SU-DHL-6 (cell line): Measurements from ENCODE around the gene ARAP1.

Experiments used
- H2AFZ ChIP-seq: fragments of 200-600 bp; sonication (generic); 2 replicates; pipeline ENCODE4 v1.6.1; 2014; ENCODE audit warnings: low read depth, mild to moderate bottlenecking, moderate library complexity, mixed read lengths, antibody characterized with exemption, low read length; ENCODE audit not compliant: severe bottlenecking
- H3F3A ChIP-seq: fragments of 200-600 bp; shearing (Covaris generic); 2 replicates; pipeline ENCODE4 v1.6.0; 2016; ENCODE audit warnings: antibody characterized with exemption, mild to moderate bottlenecking; ENCODE audit not compliant: insufficient read depth
- H3K27ac ChIP-seq: fragments of 200-600 bp; sonication (generic); 2 replicates; pipeline ENCODE4 v1.5.1; 2016; ENCODE audit warnings: low read depth, mild to moderate bottlenecking, low read length, moderate library complexity, mixed read lengths
- H3K27me3 ChIP-seq: fragments of 200-600 bp; sonication (generic), shearing (Covaris generic); 2 replicates; pipeline ENCODE4 v1.6.0; 2014; ENCODE audit warnings: mild to moderate bottlenecking, low read length
- H3K36me3 ChIP-seq: fragments of 200-600 bp; sonication (generic); 2 replicates; pipeline ENCODE4 v1.6.1; 2014; ENCODE audit warnings: mild to moderate bottlenecking, low read length, mixed read lengths
- H3K4me2 ChIP-seq: fragments of 300-600, 200-600 bp; shearing (Covaris generic), sonication (generic); 2 replicates; pipeline ENCODE4 v1.6.0; 2014; ENCODE audit warnings: low read length, low read depth, mild to moderate bottlenecking; ENCODE audit not compliant: poor library complexity, severe bottlenecking
- H3K4me3 ChIP-seq: fragments of 200-600 bp; sonication (generic); 2 replicates; pipeline ENCODE4 v1.5.1; 2014; ENCODE audit warnings: antibody characterized with exemption, low read length, mild to moderate bottlenecking, mixed read lengths; ENCODE audit not compliant: insufficient read depth, poor library complexity, severe bottlenecking
- H3K79me2 ChIP-seq: fragments of 200-600 bp; sonication (generic); 2 replicates; pipeline ENCODE4 v1.6.1; 2014; ENCODE audit warnings: mild to moderate bottlenecking, low read length, moderate library complexity; ENCODE audit not compliant: insufficient read depth
- H3K9ac ChIP-seq: fragments of 200-600 bp; sonication (generic); 2 replicates; pipeline ENCODE4 v1.7.0; 2014; ENCODE audit warnings: mild to moderate bottlenecking, low read length
- H3K9me2 ChIP-seq: fragments of 200-600 bp; sonication (generic); replicated peaks from 2 replicates; pipeline ENCODE4 v1.6.1; 2014; ENCODE audit warnings: low read length; ENCODE audit not compliant: insufficient read depth
- H3K9me3 ChIP-seq: fragments of 200-600 bp; sonication (generic); 2 replicates; pipeline ENCODE4 v1.6.1; 2014; ENCODE audit warnings: low read length, mixed read lengths; ENCODE audit not compliant: insufficient read depth
- H4K20me1 ChIP-seq: fragments of 200-600 bp; sonication (generic); 2 replicates; pipeline ENCODE4 v1.6.1; 2014; ENCODE audit warnings: low read depth, mild to moderate bottlenecking, antibody characterized with exemption, low read length, moderate library complexity, mixed read lengths
- EZH2phosphoT487 ChIP-seq: fragments of 200-600 bp; sonication (generic), shearing (Covaris generic); conservative IDR thresholded peaks from 2 replicates; pipeline ENCODE4 v1.6.1; 2018; ENCODE audit warnings: mild to moderate bottlenecking, antibody characterized with exemption, low read length, moderate library complexity, mixed read lengths
- TF ChIP-seq, protein P1 (sequence below): fragments of 200-600 bp; sonication (generic); IDR thresholded peaks from one replicate; pipeline ENCODE4 v1.5.1; 2017; ENCODE audit warnings: antibody characterized with exemption, mild to moderate bottlenecking, low read length, moderate library complexity; ENCODE audit not compliant: insufficient read depth, poor library complexity, severe bottlenecking

Gene ARAP1

DNA sequence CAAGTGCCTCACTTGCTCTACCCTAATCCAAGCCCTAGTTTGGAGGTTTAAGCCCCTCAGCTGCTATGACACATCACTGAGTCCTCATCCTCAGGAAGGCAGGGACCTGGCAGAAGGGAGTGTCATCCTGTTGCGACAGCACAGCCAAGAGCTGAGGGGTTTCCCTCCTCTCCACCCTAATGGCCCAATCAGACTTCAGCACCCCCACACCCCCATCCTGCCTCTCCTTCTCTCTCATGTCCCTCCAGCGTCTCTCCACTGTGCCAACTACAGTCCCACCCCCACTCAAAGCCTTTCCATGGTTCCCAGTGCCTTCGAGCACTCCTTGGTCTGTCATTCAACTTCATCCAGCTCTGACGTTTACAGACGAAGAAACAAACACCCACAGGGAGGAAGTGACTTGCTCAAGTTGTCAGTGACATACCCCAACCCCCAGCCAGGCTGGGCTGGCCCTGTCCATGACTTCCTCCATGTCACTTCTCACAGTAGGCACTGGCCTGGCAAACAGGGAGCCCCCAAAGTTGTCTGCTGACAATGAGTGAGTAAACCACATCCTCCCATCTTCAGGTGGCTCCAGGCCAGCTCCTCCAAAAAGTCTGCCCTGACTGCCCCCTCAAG is 15.6 kb downstream of the ARAP1 start:
- Histone ChIP-seq H3K4me3 (no peak overlapping the region), H2AFZ (no peak overlapping the region), H3K79me2 (no peaks in the 10 kb centered on the region), H3F3A (peaks cover 6% of the 10 kb centered on the region; the same call in 1 of the 2 replicates), H3K36me3 (no peaks in the 10 kb centered on the region), H3K9me3 (no peaks in the 10 kb centered on the region), H3K27ac (no peak overlapping the region), H3K9ac (no peak overlapping the region), H3K27me3 (no peaks in the 10 kb centered on the region), H3K9me2 (no peaks in the 10 kb centered on the region), H3K4me2 (no peak overlapping the region), H4K20me1 (no peaks in the 10 kb centered on the region)
- TF ChIP-seq, protein P1, sequence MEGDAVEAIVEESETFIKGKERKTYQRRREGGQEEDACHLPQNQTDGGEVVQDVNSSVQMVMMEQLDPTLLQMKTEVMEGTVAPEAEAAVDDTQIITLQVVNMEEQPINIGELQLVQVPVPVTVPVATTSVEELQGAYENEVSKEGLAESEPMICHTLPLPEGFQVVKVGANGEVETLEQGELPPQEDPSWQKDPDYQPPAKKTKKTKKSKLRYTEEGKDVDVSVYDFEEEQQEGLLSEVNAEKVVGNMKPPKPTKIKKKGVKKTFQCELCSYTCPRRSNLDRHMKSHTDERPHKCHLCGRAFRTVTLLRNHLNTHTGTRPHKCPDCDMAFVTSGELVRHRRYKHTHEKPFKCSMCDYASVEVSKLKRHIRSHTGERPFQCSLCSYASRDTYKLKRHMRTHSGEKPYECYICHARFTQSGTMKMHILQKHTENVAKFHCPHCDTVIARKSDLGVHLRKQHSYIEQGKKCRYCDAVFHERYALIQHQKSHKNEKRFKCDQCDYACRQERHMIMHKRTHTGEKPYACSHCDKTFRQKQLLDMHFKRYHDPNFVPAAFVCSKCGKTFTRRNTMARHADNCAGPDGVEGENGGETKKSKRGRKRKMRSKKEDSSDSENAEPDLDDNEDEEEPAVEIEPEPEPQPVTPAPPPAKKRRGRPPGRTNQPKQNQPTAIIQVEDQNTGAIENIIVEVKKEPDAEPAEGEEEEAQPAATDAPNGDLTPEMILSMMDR = no peak
- TF ChIP-seq EZH2phosphoT487 = no peak

DNA sequence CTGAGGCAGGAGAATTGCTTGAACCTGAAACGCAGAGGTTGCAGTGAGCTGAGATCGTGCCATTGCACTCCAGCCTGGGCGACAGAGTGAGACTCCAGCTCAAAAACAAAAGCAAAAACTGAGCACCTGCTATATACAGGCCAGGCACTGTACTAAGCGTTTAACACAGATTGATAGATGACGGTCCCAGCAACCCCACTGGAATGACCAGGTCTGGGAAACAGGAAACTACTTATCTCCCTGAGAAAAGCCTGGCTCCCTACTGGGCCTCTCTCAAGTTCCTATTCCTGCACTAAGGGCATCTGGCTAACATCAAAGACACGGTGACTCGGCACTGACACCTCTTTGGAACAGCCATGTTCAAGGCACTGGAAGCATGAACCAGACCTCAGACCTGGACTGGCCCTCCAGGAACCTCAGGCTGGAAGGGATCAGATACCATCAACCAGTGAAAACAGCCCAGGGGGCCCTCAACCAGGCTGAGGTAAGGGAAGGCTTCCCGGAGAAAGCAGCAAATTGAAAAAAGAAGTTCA is 16.6 kb downstream of the ARAP1 start:
- Histone ChIP-seq H3K36me3 (no peaks in the 10 kb centered on the region), H3K27ac (no peak overlapping the region), H3K79me2 (no peaks in the 10 kb centered on the region), H3K4me2 (no peak overlapping the region), H3F3A (peaks cover 5% of the 10 kb centered on the region; the same call in 1 of the 2 replicates), H3K27me3 (no peaks in the 10 kb centered on the region), H4K20me1 (no peaks in the 10 kb centered on the region), H3K9me2 (no peaks in the 10 kb centered on the region), H3K9me3 (no peaks in the 10 kb centered on the region), H3K9ac (no peak overlapping the region), H2AFZ (no peak overlapping the region), H3K4me3 (no peak overlapping the region)
- TF ChIP-seq, protein P1 = no peak
- no peak for TF ChIP-seq EZH2phosphoT487

DNA sequence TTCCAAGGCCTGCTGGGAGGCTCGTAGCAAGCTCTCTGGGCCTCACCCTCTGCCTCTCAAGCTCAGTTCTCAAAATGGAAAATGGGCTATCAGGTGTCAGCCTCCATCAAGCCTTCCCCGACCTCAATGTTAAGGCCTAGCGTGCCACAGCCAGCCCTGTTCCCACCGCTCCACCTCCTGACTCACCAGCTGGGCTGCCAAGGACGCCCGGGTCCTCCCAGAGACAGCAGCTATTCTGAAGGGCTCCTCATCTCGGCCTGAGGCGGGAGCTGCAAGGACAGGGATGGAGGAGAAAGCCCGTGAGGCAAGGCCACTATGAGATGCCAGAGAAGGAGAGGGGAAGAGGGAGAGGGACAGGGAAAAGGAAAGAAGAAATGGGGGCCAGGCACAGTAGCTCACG is 19.9 kb downstream of the ARAP1 start:
- Histone ChIP-seq H4K20me1 (no peaks in the 10 kb centered on the region), H3K36me3 (no peaks in the 10 kb centered on the region), H3K4me3 (no peak overlapping the region), H3K27me3 (no peaks in the 10 kb centered on the region), H3K9ac (no peak overlapping the region), H2AFZ (no peak overlapping the region), H3F3A (no peaks in the 10 kb centered on the region), H3K9me3 (no peaks in the 10 kb centered on the region), H3K79me2 (no peaks in the 10 kb centered on the region), H3K27ac (no peak overlapping the region), H3K9me2 (no peaks in the 10 kb centered on the region), H3K4me2 (no peak overlapping the region)
- no peak for TF ChIP-seq EZH2phosphoT487
- TF ChIP-seq, protein P1 = no peak
